GM10248 (cell line): Measurements from ENCODE around the gene CENPM.

ENCODE experiments used
- CTCF ChIA-PET: fragments of 300-600 bp; sonication (Branson Sonifier 250); formaldehyde crosslinking; extraction: SDS; loops from one replicate; lab custom pipeline; 2021; ENCODE audit warnings: antibody characterized with exemption; lab: Yijun Ruan, JAX
- POLR2A ChIA-PET: fragments of 350-650 bp; sonication (Branson Sonifier 250); formaldehyde crosslinking; extraction: SDS; loops from one replicate; lab custom pipeline; 2020; ENCODE audit warnings: antibody characterized with exemption; lab: Yijun Ruan, JAX
- DNase-seq: peaks from one replicate; pipeline ENCODE4 v3.0.0; 2012; ENCODE audit errors: extremely low spot score
- CTCF ChIP-seq: IDR thresholded peaks from 2 replicates; pipeline ENCODE4 v1.5.1; 2012; ENCODE audit warnings: mild to moderate bottlenecking, low read depth; ENCODE audit errors: extremely low read depth, missing control alignments, control extremely low read depth

The CENPM gene

GRCh38 chr22:41928593-41929417 lies 18.1 kb downstream of the CENPM start:
- ChIA-PET POLR2A (interaction anchor here (0.7 to 7.5 kb wide), 3 partner anchors 9 to 456 kb away, joined by 3 to 118 read pairs (median 3); partner anchors contain the start of gene CENPM), CTCF (interaction anchor here (0.6 to 11.5 kb wide), 6 partner anchors 9 to 232 kb away, joined by 3 to 229 read pairs (median 4); no protein-coding TSS in a partner anchor)
- no peak for TF ChIP-seq CTCF
- DNase-seq, result no peak

- no peak for DNase-seq
- POLR2A ChIA-PET, result interaction anchor here (1.1 to 7.5 kb wide), 2 partner anchors 10 to 19 kb away, joined by 3 to 118 read pairs; partner anchors contain the start of gene CENPM
- CTCF ChIA-PET, result interaction anchor here (1.2 to 11.5 kb wide), 5 partner anchors 9 to 231 kb away, joined by 3 to 229 read pairs (median 6); no protein-coding TSS in a partner anchor
- no peak for TF ChIP-seq CTCF
Measured at GRCh38 chr22:41927813-41928212, 19.1 kb downstream of the CENPM start.

GRCh38 chr22:41925783-41926460 lies 21.0 kb downstream of the CENPM start:
- peak; percentile 94 for TF ChIP-seq CTCF
- ChIA-PET POLR2A (interaction anchor here (0.5 to 7.5 kb wide), 9 partner anchors 10 to 127 kb away, joined by 3 to 118 read pairs (median 6); partner anchors contain the start of genes SHISA8 and SREBF2), CTCF (interaction anchor here (0.6 to 11.5 kb wide), 24 partner anchors 11 to 244 kb away, joined by 3 to 229 read pairs (median 4); partner anchors contain the start of genes CENPM, SHISA8 and SREBF2)
- DNase-seq, result peak; percentile 63

- ChIA-PET CTCF (interaction anchor here (0.7 to 11.5 kb wide), 4 partner anchors 9 to 227 kb away, joined by 5 to 229 read pairs (median 26); partner anchors contain the start of gene SHISA8), POLR2A (interaction anchor here (0.6 to 7.5 kb wide), 6 partner anchors 8 to 197 kb away, joined by 3 to 118 read pairs (median 8); partner anchors contain the start of genes SHISA8 and SREBF2)
Measured at GRCh38 chr22:41923595-41924276, 23.2 kb downstream of the CENPM start.

GRCh38 chr22:41922940-41923594 lies 23.9 kb downstream of the CENPM start:
- POLR2A ChIA-PET, result interaction anchor here (7.5 kb wide), 1 partner anchor 15 kb away, joined by 118 read pairs; no protein-coding TSS in a partner anchor
- CTCF ChIA-PET, result interaction anchor here (1.6 to 11.5 kb wide), 3 partner anchors 9 to 226 kb away, joined by 6 to 229 read pairs (median 46); partner anchors contain the start of gene SHISA8
- DNase-seq, result no peak
- TF ChIP-seq CTCF, result no peak

More at GRCh38 chr22:41923595-41924276, 23.2 kb downstream of the CENPM start:
- no peak for TF ChIP-seq CTCF
- DNase-seq, result no peak
